Measurements from ENCODE around the gene CACNA2D3.

DNA sequence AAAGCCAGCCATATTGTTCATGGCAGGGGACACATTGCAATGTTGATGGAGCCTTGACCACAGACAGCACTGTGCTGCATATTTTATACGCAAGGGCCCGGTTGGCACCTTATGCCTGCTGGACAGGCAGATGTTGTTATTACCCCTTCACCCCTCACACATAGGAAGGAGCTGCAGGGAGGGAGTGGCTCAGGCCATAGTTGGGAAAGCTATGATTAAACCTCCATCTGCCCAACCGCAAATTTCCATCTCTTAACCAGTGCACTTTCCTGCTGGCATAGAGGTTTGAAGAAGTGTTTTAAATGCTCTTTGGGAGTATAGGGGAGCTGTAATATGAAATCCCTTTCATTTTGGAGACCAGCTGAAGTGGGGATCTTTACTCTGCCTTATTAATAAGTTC lies 224.7 kb downstream of the CACNA2D3 start:
- no peak for TF ChIP-seq NFRKB (IDR thresholded peaks at IDR 0.05)
- TF ChIP-seq SP1 (IDR thresholded peaks at IDR 0.05) = no peak
- no peak for TF ChIP-seq BHLHE40 (IDR thresholded peaks at IDR 0.05; ENCODE audit: borderline replicate concordance)
- no peak for TF ChIP-seq ELF4 (IDR thresholded peaks at IDR 0.05)
- no peak for TF ChIP-seq LEF1 (IDR thresholded peaks at IDR 0.05; ENCODE audit: borderline replicate concordance)
- TF ChIP-seq ARNT (IDR thresholded peaks at IDR 0.05) = no peak
- no peak for TF ChIP-seq FOXM1 (IDR thresholded peaks at IDR 0.05; ENCODE audit: borderline replicate concordance)
- no peak for TF ChIP-seq HDGF (IDR thresholded peaks at IDR 0.05; ENCODE audit: borderline replicate concordance)
- TF ChIP-seq ZNF384 (IDR thresholded peaks at IDR 0.05) = no peak
- no peak for TF ChIP-seq FOXA1 (IDR thresholded peaks at IDR 0.05)
- no peak for TF ChIP-seq TARDBP (IDR thresholded peaks at IDR 0.05)
- no peak for TF ChIP-seq SUZ12 (IDR thresholded peaks at IDR 0.05)

Data from HEK293T (cell line).